Glutamatergic neuron (in vitro differentiated cells): ENCODE measurements around the gene ZNF629. TPM values are rescaled to one million over a fixed set of nuclear protein-coding genes. Genes with fewer than 3 reads are reported as not detected.
A peak's percentile ranks its signal among the peaks of the same experiment; 100 is the strongest.

Experiments
- DNase-seq: peaks from one replicate; pipeline ENCODE4 v3.0.0; 2022
- H3K27ac Mint-ChIP-seq: one replicate; pipeline ENCODE4 v1.8.0; 2020; ENCODE audit warnings: mild to moderate bottlenecking, mixed read lengths, inconsistent platforms; ENCODE audit not compliant: unreplicated experiment
- H3K27me3 Mint-ChIP-seq: one replicate; pipeline ENCODE4 v1.8.0; 2020; ENCODE audit warnings: mild to moderate bottlenecking, moderate library complexity, mixed read lengths, inconsistent platforms; ENCODE audit not compliant: unreplicated experiment
- H3K36me3 Mint-ChIP-seq: one replicate; pipeline ENCODE4 v1.8.0; 2020; ENCODE audit warnings: mild to moderate bottlenecking, mixed read lengths, inconsistent platforms; ENCODE audit not compliant: unreplicated experiment
- H3K4me1 Mint-ChIP-seq: one replicate; pipeline ENCODE4 v1.8.0; 2020; ENCODE audit warnings: mild to moderate bottlenecking, low read depth, mixed read lengths, inconsistent platforms; ENCODE audit not compliant: unreplicated experiment
- H3K4me3 Mint-ChIP-seq: one replicate; pipeline ENCODE4 v1.8.0; 2020; ENCODE audit warnings: mild to moderate bottlenecking, mixed read lengths, inconsistent platforms; ENCODE audit not compliant: unreplicated experiment
- H3K9me3 Mint-ChIP-seq: one replicate; pipeline ENCODE4 v1.8.0; 2020; ENCODE audit warnings: mild to moderate bottlenecking, moderate library complexity, mixed read lengths, inconsistent platforms; ENCODE audit not compliant: unreplicated experiment
- total RNA-seq: library from RNA; stranded (reverse); fragmentation: NEBNext Ultra II Directional; extraction: Animal tissue kit (Norgen Biotek cat#: 25700); gene quantifications from one replicate; pipeline ENCODE4 v1.2.1, GENCODE V29; 2021; ENCODE audit not compliant: unreplicated experiment
- TF ChIP-seq, protein P1 (sequence below): fragments of 200-600 bp; sonication (generic); IDR thresholded peaks from one replicate; pipeline ENCODE4 v1.5.0; 2021; ENCODE audit not compliant: partially characterized antibody, unreplicated experiment

ZNF629 gene
- total RNA-seq, 1 donor from 2014 or later: 42.5 TPM

DNA sequence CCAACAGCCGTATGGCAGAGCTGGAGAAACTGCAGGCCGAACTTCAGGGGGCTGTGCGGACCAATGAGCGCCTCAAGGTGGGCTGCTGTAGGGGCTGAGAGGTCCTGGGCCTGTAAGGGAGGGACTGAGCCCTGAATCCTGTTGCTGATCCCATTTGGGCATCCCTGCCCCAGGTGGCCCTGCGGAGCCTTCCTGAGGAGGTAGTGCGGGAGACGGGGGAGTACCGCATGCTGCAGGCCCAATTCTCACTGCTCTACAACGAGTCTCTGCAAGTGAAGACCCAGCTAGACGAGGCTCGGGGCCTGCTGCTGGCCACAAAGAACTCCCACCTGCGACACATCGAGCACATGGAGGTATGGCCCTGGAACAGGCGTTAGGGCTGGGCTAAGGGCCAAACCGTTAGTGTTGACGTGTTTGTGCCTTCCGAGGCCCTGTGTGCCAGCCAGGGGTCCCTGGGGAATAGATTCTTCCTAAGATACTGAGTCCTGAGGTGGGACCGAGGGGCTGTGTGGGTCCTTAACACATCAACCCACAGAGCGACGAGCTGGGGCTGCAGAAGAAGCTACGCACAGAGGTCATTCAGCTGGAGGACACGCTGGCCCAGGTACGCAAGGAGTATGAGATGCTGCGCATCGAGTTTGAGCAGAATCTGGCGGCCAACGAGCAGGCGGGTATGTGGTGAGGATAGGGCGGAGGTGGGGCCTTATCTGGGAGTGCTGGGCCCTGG lies 20.6 kb downstream of the ZNF629 start:
- Mint-ChIP-seq H3K4me1 (peaks cover 8% of the 10 kb centered on the region), H3K36me3 (peaks cover 5% of the 10 kb centered on the region), H3K27me3 (peaks cover 6% of the 10 kb centered on the region), H3K27ac (no peak overlapping the region), H3K9me3 (peaks cover 8% of the 10 kb centered on the region), H3K4me3 (no peak overlapping the region)
- no peak for DNase-seq
- TF ChIP-seq, protein P1, sequence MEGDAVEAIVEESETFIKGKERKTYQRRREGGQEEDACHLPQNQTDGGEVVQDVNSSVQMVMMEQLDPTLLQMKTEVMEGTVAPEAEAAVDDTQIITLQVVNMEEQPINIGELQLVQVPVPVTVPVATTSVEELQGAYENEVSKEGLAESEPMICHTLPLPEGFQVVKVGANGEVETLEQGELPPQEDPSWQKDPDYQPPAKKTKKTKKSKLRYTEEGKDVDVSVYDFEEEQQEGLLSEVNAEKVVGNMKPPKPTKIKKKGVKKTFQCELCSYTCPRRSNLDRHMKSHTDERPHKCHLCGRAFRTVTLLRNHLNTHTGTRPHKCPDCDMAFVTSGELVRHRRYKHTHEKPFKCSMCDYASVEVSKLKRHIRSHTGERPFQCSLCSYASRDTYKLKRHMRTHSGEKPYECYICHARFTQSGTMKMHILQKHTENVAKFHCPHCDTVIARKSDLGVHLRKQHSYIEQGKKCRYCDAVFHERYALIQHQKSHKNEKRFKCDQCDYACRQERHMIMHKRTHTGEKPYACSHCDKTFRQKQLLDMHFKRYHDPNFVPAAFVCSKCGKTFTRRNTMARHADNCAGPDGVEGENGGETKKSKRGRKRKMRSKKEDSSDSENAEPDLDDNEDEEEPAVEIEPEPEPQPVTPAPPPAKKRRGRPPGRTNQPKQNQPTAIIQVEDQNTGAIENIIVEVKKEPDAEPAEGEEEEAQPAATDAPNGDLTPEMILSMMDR: no peak

DNA sequence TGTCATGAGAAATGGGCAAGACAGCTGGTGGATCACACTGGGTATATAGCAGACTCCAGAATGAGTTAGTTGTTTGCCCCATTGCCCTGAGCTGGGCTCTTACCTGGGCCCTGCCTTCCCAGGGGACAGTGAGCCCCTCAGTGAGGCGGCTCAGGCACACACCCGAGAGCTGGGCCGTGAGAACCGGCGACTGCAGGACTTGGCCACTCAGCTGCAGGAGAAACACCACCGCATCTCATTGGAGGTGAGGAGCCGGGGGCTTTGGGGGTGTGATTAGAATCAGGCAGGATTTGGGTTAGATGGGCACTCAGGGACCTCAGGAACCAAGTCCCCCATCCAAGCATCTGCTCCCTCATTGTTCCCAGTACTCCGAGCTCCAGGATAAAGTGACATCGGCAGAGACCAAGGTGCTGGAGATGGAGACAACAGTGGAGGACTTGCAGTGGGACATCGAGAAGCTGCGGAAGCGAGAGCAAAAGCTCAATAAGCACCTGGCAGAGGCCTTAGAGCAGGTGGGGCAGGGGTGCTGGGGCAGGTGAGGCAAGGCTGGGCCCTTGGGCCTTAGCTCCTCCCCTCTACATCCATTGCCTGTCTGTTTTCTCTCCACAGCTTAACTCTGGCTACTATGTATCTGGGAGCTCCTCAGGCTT lies 22.1 kb downstream of the ZNF629 start:
- no peak overlapping the region for H3K27ac Mint-ChIP-seq
- peaks cover 14% of the 10 kb centered on the region for H3K4me1 Mint-ChIP-seq
- no peak for DNase-seq
- H3K36me3 Mint-ChIP-seq: peaks cover 5% of the 10 kb centered on the region
- H3K9me3 Mint-ChIP-seq: peaks cover 10% of the 10 kb centered on the region
- H3K27me3 Mint-ChIP-seq: peaks cover 8% of the 10 kb centered on the region
- H3K4me3 Mint-ChIP-seq: no peak overlapping the region
- TF ChIP-seq, protein P1: no peak

- Mint-ChIP-seq H3K36me3 (peaks cover 9% of the 10 kb centered on the region), H3K4me3 (no peak overlapping the region), H3K27ac (no peak overlapping the region), H3K4me1 (peaks cover 14% of the 10 kb centered on the region), H3K27me3 (peaks cover 9% of the 10 kb centered on the region), H3K9me3 (peaks cover 10% of the 10 kb centered on the region)
- TF ChIP-seq, protein P1: no peak
- no peak for DNase-seq
Observed at GRCh38 chr16:30764086-30764485, 22.9 kb downstream of the ZNF629 start.

DNA sequence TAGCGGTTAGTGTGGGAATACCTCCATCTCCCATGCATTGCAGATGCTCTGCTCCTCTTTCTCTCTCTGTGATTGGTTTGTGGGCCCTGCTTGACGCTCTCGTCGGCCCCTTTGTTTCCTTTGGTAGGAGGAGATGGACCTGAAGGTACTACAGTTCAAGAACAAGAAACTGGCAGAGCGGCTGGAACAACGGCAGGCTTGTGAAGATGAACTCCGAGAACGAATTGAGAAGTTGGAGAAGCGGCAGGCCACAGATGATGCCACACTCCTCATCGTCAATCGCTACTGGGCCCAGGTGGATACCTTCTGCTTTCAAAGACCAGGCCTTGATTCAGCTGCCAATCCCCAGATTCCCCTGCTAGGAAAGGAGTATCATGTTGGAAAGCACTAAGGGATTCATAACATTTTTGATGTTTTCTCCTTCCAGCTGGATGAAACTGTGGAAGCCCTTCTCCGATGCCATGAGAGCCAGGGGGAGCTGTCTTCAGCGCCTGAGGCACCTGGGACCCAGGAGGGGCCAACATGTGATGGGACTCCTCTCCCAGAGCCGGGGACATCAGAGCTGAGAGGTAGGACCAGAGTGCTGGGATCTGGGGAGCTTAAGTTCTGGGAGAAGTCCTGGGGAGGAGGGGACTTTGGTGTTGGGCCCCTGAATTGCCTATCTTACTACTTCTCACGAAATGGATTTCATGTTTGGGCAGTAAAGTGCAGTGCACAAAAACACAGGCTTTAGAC lies 23.8 kb downstream of the ZNF629 start:
- peaks cover 11% of the 10 kb centered on the region for H3K36me3 Mint-ChIP-seq
- TF ChIP-seq, protein P1: no peak
- H3K27ac Mint-ChIP-seq: peak overlapping the region; percentile 81
- DNase-seq: no peak
- peak overlapping the region; percentile 93 for H3K4me3 Mint-ChIP-seq
- peaks cover 9% of the 10 kb centered on the region for H3K9me3 Mint-ChIP-seq
- H3K4me1 Mint-ChIP-seq: peaks cover 13% of the 10 kb centered on the region
- peaks cover 9% of the 10 kb centered on the region for H3K27me3 Mint-ChIP-seq
